Transverse colon (tissue), 3 donors: ENCODE results near the gene SUB1.

Source experiments
- CTCF ChIP-seq, 5 experiments: fragments of 200-600 bp in 3 of 5; fragments of 450-650 bp in 2 of 5; sonication (generic) in 3 of 5; IDR thresholded peaks; 1 replicate in 2 of 5; 2 replicates in 3 of 5; pipeline ENCODE4 v1.5.1; 2016 to 2017; ENCODE audit warnings: antibody characterized with exemption in 5 of 5, inconsistent platforms in 3 of 5, mild to moderate bottlenecking in 2 of 5, moderate library complexity in 1 of 5
- POLR2A ChIP-seq: fragments of 450-650 bp; IDR thresholded peaks from one replicate; pipeline ENCODE4 v1.6.1; 2016; ENCODE audit warnings: antibody characterized with exemption, mild to moderate bottlenecking, moderate library complexity

GRCh38 chr5:32612134-32612888 is 27.0 kb downstream of the SUB1 start:
- TF ChIP-seq CTCF (IDR thresholded peaks at IDR 0.05) (no peak), POLR2A (no peak)
